Esophagus muscularis mucosa (tissue), 4 donors: ENCODE data around the gene RFK.
"Not testable (repeated sequence)": the region's sequence is repeated elsewhere in the genome, so short reads cannot be mapped to it uniquely, and the experiment has no call there.

Experiments
- EP300 ChIP-seq: sonication (generic); formaldehyde crosslinking; IDR thresholded peaks from one replicate; pipeline ENCODE4 v1.6.1; 2017; ENCODE audit warnings: antibody characterized with exemption
- POLR2A ChIP-seq: fragments of 450-650 bp; IDR thresholded peaks from one replicate; pipeline ENCODE4 v1.6.1; 2017; ENCODE audit warnings: antibody characterized with exemption, moderate library complexity, mild to moderate bottlenecking, low read depth
- POLR2AphosphoS5 ChIP-seq, 2 donors: sonication (generic); formaldehyde crosslinking; IDR thresholded peaks; one replicate each; pipeline ENCODE4 v1.6.1; 2017; ENCODE audit warnings: antibody characterized with exemption in 2 of 2
- TF ChIP-seq, protein P1 (sequence below), 3 experiments: fragments of 200-600 bp in 2 of 3; fragments of 450-650 bp in 1 of 3; sonication (generic) in 2 of 3; IDR thresholded peaks; one replicate each; pipeline ENCODE4 v1.5.1; 2017 to 2019; ENCODE audit warnings: antibody characterized with exemption in 3 of 3, mild to moderate bottlenecking in 2 of 3, moderate library complexity in 1 of 3

DNA sequence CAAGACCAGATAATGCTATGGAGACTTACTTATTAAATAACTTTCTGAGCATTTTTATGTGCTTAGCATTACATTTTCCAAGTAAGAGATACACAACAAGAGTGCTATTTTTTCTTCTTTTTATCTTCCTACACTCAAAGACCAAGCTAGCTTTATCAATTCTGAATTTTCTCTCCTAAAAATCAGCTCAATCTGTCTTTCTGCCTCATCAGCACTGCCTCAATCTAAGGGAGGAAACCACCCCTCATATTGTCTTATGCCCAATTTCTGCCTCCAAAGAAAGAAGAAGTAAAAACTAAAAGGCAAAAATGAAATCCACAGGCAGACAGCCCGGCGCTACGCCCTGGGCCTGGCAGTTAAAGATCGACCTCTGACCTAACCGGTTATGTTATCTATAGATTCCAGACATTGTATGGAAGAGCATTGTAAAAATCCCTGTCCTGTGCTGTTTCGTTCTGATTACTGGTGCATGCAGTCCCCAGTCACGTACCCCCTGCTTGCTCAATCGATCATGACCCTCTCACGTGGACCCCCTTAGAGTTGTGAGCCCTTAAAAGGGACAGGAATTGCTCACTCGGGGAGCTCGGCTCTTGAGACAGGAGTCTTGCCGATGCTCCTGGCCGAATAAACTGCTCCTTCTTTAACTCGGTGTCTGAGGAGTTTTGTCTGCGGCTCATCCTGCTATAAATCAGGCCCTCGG, 31.7 kb downstream of the RFK start:
- TF ChIP-seq, protein P1, sequence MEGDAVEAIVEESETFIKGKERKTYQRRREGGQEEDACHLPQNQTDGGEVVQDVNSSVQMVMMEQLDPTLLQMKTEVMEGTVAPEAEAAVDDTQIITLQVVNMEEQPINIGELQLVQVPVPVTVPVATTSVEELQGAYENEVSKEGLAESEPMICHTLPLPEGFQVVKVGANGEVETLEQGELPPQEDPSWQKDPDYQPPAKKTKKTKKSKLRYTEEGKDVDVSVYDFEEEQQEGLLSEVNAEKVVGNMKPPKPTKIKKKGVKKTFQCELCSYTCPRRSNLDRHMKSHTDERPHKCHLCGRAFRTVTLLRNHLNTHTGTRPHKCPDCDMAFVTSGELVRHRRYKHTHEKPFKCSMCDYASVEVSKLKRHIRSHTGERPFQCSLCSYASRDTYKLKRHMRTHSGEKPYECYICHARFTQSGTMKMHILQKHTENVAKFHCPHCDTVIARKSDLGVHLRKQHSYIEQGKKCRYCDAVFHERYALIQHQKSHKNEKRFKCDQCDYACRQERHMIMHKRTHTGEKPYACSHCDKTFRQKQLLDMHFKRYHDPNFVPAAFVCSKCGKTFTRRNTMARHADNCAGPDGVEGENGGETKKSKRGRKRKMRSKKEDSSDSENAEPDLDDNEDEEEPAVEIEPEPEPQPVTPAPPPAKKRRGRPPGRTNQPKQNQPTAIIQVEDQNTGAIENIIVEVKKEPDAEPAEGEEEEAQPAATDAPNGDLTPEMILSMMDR (IDR thresholded peaks at IDR 0.05), result not testable (repeated sequence)
- TF ChIP-seq POLR2A; EP300; POLR2AphosphoS5 (IDR thresholded peaks at IDR 0.05): not testable (repeated sequence)
